Adrenal gland (tissue), 5 donors: Measurements from ENCODE around the gene POU4F3.

Source experiments
- CTCF ChIP-seq, 6 experiments: fragments of 450-650 bp in 4 of 6; fragments of 200-600 bp in 2 of 6; sonication (generic) in 1 of 6; IDR thresholded peaks; 1 replicate in 5 of 6; 2 replicates in 1 of 6; pipeline versions ENCODE4 v1.5.1 to v1.8.0; 2016 to 2021; ENCODE audit warnings: antibody characterized with exemption in 6 of 6, mild to moderate bottlenecking in 2 of 6, moderate library complexity in 1 of 6
- POLR2A ChIP-seq, 2 donors: fragments of 450-650 bp; IDR thresholded peaks; one replicate each; pipeline ENCODE4 v1.6.1; 2017; ENCODE audit warnings: antibody characterized with exemption in 2 of 2, mild to moderate bottlenecking in 2 of 2, moderate library complexity in 1 of 2
- donor health status: DM: no; HTN: no; CAD: no.

GRCh38 chr5:146388386-146388785 is 49.7 kb downstream of the POU4F3 start:
- no peak for TF ChIP-seq CTCF (IDR thresholded peaks at IDR 0.05)
- no peak for TF ChIP-seq POLR2A (IDR thresholded peaks at IDR 0.05)
